ENCODE measurements around the gene TRIP4.
"Not testable (repeated sequence)": the region's sequence is repeated elsewhere in the genome, so short reads cannot be mapped to it uniquely, and the experiment has no call there.

The TRIP4 gene
- long read RNA-seq, donor 1, transcript TRIP4-201 (13 exons, 2,045 nt) = major isoform, 6 of 6 reads
- long read RNA-seq, donor 1, partial matches to known transcripts = 0 of 6 reads
- long read RNA-seq, donor 1, other reads (novel, unspliced or antisense) = 0 of 6 reads
- long read RNA-seq, donor 2, transcript TRIP4-201 (13 exons, 2,045 nt) = major isoform, 5 of 12 reads
- long read RNA-seq, donor 2, partial matches to known transcripts = 7 of 12 reads
- long read RNA-seq, donor 2, other reads (novel, unspliced or antisense) = 0 of 12 reads
- long read RNA-seq, donor 3, partial matches to known transcripts = 0 of 4 reads
- long read RNA-seq, donor 3, other reads (novel, unspliced or antisense) = 0 of 4 reads
- long read RNA-seq, donor 4, partial matches to known transcripts = 0 of 4 reads
- long read RNA-seq, donor 4, other reads (novel, unspliced or antisense) = 0 of 4 reads
- long read RNA-seq, donor 5, transcript TRIP4-201 (13 exons, 2,045 nt) = major isoform, 8 of 8 reads
- long read RNA-seq, donor 5, partial matches to known transcripts = 0 of 8 reads
- long read RNA-seq, donor 5, other reads (novel, unspliced or antisense) = 0 of 8 reads
- long read RNA-seq, donor 6, transcript TRIP4-201 (13 exons, 2,045 nt) = major isoform, 5 of 6 reads
- long read RNA-seq, donor 6, partial matches to known transcripts = 0 of 6 reads
- long read RNA-seq, donor 6, other reads (novel, unspliced or antisense) = 0 of 6 reads
- long read RNA-seq, donor 7 = 0 reads
- long read RNA-seq, donor 8, transcript TRIP4-201 (13 exons, 2,045 nt) = major isoform, 7 of 7 reads
- long read RNA-seq, donor 8, partial matches to known transcripts = 0 of 7 reads
- long read RNA-seq, donor 8, other reads (novel, unspliced or antisense) = 0 of 7 reads

GRCh38 chr15:64387562-64388168, at the start of gene TRIP4:
Gene TRIP4, plus strand, starts transcription at chr15:64387836. Its CDS starts 28 bp downstream, at chr15:64387864.
- peak; percentile 86 for DNase-seq

GRCh38 chr15:64340355-64340754, 47.3 kb upstream of the TRIP4 start:
- DNase-seq = no peak

DNA sequence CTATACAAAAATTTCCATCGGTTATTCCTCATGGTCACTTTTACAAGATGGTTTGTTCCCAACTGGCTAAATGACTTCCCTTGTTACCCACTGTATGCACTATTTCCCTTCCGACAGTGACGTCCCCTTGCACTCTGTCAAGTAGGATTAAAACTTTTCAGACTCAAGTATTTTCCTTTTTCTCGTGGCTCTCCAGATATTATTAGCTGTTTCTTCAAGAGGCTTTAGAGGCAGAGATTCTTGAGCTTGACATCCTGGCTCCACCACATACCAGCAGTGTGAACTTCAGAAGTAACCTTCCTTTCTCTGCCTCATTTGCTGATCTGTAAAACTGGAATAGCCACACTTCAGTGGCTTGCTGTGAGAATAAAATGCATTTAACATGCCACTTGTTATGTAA, 45.7 kb upstream of the TRIP4 start:
- DNase-seq = no peak

- DNase-seq = no peak
These were observed 44.4 kb upstream of the TRIP4 start for GRCh38 chr15:64343222-64343621.

- DNase-seq = no peak
These were observed 43.8 kb upstream of the TRIP4 start for GRCh38 chr15:64343841-64344240.

- DNase-seq = no peak
These were observed 42.9 kb upstream of the TRIP4 start for GRCh38 chr15:64344651-64345294.

- not testable (repeated sequence) for DNase-seq
These were observed 41.4 kb upstream of the TRIP4 start for GRCh38 chr15:64346242-64346641.

GRCh38 chr15:64348455-64348854, 39.2 kb upstream of the TRIP4 start:
- DNase-seq = no peak

DNA sequence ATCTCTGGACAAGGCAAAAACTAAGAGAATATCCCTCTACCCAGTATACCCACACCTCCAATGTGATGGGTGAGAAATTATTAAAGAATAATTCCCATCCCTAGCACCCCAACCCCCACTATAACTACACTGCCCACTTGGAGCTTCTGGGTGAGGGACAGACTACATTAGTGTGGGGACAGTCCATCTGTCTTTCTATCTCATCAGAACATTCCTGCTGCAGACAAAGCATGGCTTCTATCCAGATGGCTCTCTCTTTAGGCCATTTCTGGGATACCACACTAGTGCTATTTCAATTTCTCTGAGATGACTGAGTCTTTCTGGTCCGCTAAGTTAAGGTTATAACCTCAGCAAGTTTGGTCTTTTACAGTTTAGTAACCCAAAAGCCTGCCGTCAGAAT, 38.3 kb upstream of the TRIP4 start:
- no peak for DNase-seq

DNA sequence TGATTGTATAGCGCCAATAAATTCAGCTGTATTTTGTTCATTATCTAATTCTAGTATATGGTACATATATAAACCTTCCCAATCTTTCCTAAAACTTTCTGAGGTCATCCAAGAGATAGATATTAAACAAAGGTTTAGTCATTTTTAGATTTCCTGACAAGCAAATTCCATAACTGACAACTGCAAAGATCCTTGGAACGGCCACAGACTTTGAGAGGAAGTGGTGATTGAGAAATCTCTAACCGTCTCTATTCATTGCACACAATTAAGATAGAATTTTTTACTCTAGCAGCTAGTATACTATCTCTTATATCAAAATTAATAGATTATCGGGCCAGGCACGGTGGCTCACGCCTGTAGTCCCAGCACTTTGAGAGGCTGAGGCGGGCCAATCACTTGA, 36.4 kb upstream of the TRIP4 start:
- no peak for DNase-seq

DNA sequence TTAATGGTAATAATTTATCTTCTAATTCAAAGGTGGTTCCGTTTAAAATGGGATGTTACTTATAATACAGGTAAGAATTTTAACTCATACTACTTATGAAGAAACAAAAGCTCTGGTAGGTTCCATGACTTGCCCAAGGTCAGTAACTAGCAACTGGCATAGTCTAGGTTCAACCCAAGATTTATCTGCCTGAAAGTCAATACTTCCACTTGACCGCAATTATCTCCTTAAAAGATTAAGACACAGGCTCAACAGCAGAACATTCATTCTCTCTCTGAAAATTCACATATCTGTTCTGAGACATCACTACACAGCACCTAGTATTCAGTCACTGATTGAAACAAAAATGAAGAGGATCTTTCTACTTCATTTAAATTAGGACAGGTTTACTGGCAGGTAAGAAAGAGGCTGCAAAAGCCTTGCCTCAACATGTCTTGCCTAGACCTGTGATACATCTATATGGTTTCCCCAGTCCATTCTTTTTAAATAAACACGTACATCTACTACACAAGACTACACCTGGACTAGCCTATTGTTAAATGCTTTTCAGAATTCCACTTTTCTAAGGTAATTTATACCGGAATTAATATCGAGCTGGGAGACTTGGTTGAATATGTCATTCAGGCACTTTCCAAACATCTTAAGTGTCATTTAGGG, 32.8 kb upstream of the TRIP4 start:
- no peak for DNase-seq

GRCh38 chr15:64355348-64355943, 32.2 kb upstream of the TRIP4 start:
- DNase-seq = peak; percentile 59

GRCh38 chr15:64355944-64356709, 31.5 kb upstream of the TRIP4 start, which contains the start of gene CSNK1G1:
Gene CSNK1G1, minus strand, starts transcription at chr15:64356173. Its CDS starts 55,674 bp downstream, at chr15:64300499.
- peak; percentile 93 for DNase-seq

DNA sequence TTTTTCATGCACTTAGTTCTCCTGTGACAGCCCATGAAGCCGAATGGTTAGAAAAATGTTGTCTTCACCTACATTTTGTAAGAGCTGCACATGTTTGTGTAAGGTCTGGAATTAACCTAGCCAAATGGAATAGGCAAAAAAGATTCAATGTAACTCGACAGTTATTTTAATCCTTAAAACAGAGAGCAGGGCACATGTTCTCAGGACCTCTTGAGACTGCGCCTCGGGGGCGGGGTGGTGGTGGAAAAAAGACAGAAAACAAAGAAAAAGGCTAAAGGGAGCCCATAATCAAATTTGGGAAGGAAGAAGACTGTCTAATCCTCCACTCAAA, 31.0 kb upstream of the TRIP4 start:
- DNase-seq = peak; percentile 5

DNA sequence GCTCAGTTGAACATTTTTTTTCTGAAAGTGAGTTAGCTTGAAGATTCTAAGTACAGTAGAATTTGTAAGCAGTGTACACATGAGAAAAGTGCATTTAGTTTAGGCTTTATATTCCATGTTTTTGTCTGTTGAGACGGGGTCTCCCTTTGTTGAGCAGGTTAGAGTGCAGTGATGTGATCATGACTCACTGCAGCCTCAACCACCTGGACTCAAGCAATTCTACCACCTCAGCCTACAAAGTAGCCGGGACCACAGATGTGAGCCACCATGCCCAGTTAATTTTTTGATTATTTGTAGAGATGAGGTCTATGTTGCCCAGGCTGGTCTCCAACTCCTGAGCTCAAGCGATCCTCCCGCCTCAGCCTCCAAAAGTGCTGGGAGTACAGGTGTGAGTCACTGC, 26.4 kb upstream of the TRIP4 start:
- no peak for DNase-seq

DNA sequence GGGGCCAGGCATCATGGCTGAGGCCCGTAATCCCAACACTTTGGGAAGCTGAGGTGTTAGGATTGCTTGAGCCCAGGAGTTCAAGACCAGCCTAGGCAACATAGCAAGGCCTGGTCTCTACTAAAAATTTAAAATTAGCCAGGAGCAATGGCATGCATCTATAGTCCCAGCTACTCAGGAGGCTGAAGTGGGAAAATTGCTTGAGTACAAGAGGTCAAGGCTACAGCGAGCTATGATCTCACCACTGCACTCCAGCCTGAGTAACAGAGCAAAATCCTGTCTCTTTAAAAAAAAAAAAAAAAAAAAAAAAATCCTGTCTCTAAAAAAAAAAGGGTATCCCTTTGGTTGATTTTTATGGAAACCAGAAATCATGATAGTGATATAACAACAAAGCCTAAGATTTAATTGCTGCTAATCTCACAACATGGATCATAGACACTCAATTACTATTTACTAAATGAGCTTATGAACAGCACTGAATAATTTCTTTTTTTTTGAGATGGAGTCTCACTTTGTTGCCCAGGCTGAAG, 18.5 kb upstream of the TRIP4 start:
- DNase-seq = no peak

DNA sequence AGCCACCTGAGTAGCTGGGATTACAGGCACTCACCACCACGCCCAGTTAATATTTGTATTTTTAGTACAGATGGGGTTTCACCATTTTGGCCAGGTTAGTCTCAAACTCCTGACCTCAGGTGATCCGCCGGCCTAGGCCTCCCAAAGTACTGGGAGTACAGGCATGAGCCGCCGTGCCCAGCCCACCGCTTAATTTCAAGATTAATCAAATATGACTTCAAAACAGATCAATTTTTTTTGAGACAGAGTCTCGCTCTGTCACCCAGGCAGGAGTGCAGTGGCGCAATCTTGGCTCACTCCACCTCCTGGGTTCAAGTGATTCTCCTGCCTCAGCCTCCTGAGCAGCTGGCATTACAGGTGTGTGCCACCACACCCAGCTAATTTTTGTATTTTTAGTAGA, 16.3 kb upstream of the TRIP4 start:
- DNase-seq = not testable (repeated sequence)

DNA sequence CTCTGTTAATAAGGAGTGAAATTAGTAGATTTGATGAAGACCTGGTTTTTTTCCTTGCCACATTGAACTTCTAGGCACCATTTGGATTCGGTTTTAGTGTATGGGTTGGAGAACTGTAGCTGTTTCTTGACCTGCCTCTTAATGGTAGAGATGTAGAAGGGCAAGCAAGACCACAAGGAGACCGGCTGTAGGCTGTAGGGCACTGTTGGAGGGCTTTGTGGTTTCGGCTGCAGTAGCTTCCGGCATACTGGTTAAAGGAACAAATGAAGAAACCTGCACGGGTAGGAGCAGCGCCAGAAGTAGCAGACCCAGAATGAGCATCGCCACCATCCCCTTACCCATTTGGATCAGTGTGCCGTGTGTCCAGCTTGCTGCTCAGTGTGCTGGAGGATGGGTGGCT, 14.3 kb upstream of the TRIP4 start:
- no peak for DNase-seq

DNA sequence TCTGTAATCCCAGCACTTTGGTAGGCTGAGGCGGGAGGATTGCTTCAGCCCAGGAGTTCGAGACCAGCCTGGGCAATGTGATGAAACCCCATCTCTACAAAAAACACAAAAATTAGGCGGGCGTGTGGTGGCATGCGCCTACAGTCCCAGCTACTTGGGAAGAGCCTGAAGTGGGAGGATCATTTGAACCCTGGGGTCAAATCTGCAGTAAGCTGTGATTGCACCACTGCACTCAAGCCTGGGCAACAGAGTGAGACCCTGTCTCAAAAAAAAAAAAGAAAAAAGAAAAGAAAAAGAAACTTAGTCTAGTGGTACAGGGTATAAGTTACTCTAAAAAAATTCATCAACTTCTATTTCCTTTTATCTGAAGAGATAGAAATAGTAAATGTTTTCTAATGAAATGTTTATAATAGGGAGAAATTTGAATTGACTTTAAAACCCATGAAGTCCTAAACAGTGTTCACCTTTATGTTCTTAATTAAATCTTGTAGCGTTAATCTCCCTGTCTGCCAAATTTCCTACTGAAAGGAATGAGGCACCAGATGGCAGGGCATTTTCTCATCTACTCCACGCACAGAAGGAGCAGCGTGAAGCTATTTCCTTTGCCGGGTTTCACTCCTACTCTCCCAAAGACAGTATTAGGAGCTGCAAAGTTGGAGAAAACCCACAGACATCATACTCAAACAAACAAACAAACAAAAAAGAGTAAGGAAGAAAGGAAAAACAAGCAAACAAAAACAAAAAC, 8.2 kb upstream of the TRIP4 start:
- DNase-seq = no peak

Data from right kidney (tissue), 9 donors.